ENCODE measurements around the gene GSTCD.
A peak's percentile ranks its signal among the peaks of the same experiment; 100 is the strongest.
"Not testable (repeated sequence)": the region's sequence is repeated elsewhere in the genome, so short reads cannot be mapped to it uniquely, and the experiment has no call there.

GSTCD gene

GRCh38 chr4:105852230-105852629 is 143.6 kb downstream of the GSTCD start:
- not testable (repeated sequence) for H3K4me3 ChIP-seq (ENCODE audit: low read depth, low read length); DNase-seq (ENCODE audit: low read depth)

- no peak overlapping the region for H3K4me3 ChIP-seq (ENCODE audit: low read depth, low read length)
- no peak for DNase-seq (ENCODE audit: low read depth)
Measured at GRCh38 chr4:105858466-105859040, 150.0 kb downstream of the GSTCD start.

- peak; percentile 40 for DNase-seq (ENCODE audit: low read depth)
Measured at GRCh38 chr4:105859233-105859632, 150.6 kb downstream of the GSTCD start.

GRCh38 chr4:105870963-105871362 is 162.4 kb downstream of the GSTCD start:
- no peak overlapping the region for H3K4me3 ChIP-seq (ENCODE audit: low read depth, low read length)
- no peak for DNase-seq (ENCODE audit: low read depth)

More at GRCh38 chr4:105859233-105859632, 150.6 kb downstream of the GSTCD start:
- no peak overlapping the region for H3K4me3 ChIP-seq (ENCODE audit: low read depth, low read length)

- no peak for DNase-seq (ENCODE audit: low read depth)
- no peak overlapping the region for H3K4me3 ChIP-seq (ENCODE audit: low read depth, low read length)
Measured at GRCh38 chr4:105871997-105872396, 163.4 kb downstream of the GSTCD start.

GRCh38 chr4:105875233-105875632 is 166.6 kb downstream of the GSTCD start:
- no peak for DNase-seq (ENCODE audit: low read depth)
- H3K4me3 ChIP-seq (ENCODE audit: low read depth, low read length), result no peak overlapping the region

- no peak overlapping the region for H3K4me3 ChIP-seq (ENCODE audit: low read depth, low read length)
- no peak for DNase-seq (ENCODE audit: low read depth)
Measured at GRCh38 chr4:105878668-105879067, 170.1 kb downstream of the GSTCD start.

DNA sequence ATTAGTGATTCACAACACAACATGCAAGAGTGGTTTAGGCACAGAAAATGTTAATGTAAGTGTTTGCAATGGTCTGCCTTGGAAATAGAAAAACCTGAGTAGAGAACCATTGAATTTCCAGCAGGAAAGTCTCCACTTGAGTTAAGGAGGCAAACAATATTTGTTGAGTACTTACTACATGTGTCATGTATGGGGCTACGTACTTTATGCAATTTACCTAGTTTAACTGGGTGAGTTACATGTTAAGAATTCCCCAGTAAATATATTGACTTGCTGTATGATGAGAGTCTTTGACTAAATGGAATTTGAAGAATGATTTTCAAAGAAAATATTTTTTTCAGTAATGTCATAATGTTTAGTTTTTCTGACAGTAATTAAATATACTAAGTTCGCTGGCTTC is 178.9 kb downstream of the GSTCD start:
- DNase-seq (ENCODE audit: low read depth), result no peak
- H3K4me3 ChIP-seq (ENCODE audit: low read depth, low read length), result no peak overlapping the region

DNA sequence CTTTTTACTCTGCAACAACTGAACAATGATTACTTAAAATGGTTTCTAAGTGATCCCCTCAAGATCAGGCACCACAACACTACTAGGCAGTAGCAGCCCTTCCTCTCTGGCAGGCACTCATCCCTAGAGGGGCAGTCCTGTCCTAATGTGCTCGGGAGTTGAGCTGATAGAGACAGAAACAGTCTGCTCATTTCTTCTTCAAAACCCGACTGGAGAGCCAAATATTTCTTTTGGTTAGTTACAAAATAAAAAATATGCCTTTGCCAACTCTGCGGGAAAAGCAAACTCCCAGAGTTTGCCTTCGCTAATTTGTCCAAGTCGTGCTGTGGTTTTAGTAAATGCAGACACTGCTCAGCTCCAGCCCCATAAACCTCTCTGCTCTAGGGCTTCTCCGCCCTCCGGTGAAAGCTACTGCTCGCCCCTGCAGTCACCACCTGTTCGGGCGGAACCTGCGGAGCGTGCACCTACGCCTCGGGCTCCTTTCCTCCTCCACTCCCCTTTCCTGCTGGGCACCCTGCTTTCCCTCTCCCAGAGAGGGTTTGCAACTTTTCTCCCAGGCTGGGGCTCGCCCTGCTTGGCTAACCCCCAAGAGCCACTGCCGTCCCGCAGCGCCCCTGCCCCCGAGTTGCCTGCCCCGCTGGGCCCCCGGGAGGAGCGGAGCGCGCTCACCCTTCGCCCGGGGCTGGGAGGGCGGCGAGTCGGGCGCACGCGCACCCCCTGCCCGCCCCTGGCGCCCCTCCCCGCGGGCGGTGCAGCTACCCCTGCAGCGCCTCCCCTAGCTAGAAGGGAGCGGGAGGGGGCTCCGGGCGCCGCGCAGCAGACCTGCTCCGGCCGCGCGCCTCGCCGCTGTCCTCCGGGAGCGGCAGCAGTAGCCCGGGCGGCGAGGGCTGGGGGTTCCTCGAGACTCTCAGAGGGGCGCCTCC is 186.3 kb downstream of the GSTCD start, which contains the start of gene NPNT:
Gene NPNT (plus strand): TSS at position 812 of the 923 bp plus-strand sequence. CDS start 182 bp downstream, outside the sequence.
- H3K4me3 ChIP-seq (ENCODE audit: low read depth, low read length), result peak within 1 kb of the TSS; percentile 39
- no peak for DNase-seq (ENCODE audit: low read depth)

GRCh38 chr4:105895583-105896460 is 187.2 kb downstream of the GSTCD start:
- peak overlapping the region; percentile 39 for H3K4me3 ChIP-seq (ENCODE audit: low read depth, low read length)
- no peak for DNase-seq (ENCODE audit: low read depth)

DNA sequence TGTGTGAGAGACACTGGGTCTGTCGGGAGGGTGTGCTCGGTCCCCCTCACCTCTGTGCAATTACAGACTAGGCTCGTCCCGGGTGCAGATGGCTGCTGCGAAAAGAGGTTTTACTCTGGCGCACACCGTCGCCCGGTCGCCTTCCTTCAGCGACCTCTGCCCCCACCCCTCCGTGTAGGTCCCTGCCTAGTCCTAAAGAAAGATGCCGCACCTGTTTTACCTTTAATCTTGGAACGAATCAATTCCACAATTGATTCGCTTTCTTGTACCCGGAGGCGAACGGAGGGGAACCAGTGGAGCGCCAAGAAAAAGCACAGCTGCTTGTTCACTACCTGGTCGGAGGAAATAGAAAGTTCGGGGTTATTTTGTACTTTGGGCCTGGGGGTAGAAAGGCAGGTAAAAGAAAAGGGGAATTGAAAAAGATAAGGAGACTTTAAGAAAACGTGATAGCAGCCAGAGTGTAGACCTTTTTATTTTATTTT is 187.9 kb downstream of the GSTCD start:
- DNase-seq (ENCODE audit: low read depth), result no peak
- H3K4me3 ChIP-seq (ENCODE audit: low read depth, low read length), result peak overlapping the region; percentile 39
